Stimulated activated CD4-positive, alpha-beta T cell treated with anti-CD3 and anti-CD28 coated beads, Interleukin-2, amount 100 ng/mL, for 4 hours (primary cell): ENCODE data around the gene EFCAB5.
"Not testable (repeated sequence)": the region's sequence is repeated elsewhere in the genome, so short reads cannot be mapped to it uniquely, and the experiment has no call there.

Experiments used
- DNase-seq: peaks from one replicate; pipeline ENCODE4 v3.0.0-alpha.2; 2020; ENCODE audit warnings: low read depth

EFCAB5 gene

GRCh38 chr17:29935909-29936308, 5.5 kb upstream of the EFCAB5 start:
- DNase-seq: not testable (repeated sequence)

GRCh38 chr17:29936724-29937123, 4.7 kb upstream of the EFCAB5 start:
- DNase-seq: no peak

- no peak for DNase-seq
Observed at GRCh38 chr17:29945281-29945680, 3.8 kb downstream of the EFCAB5 start.

- DNase-seq: no peak
Observed at GRCh38 chr17:29948448-29949215, 7.2 kb downstream of the EFCAB5 start.

- no peak for DNase-seq
Observed at GRCh38 chr17:29949696-29950095, 8.3 kb downstream of the EFCAB5 start.

GRCh38 chr17:29954405-29954804, 13.0 kb downstream of the EFCAB5 start:
- DNase-seq: no peak

GRCh38 chr17:29956225-29956624, 14.8 kb downstream of the EFCAB5 start:
- no peak for DNase-seq

- not testable (repeated sequence) for DNase-seq
Observed at GRCh38 chr17:29957488-29957887, 16.1 kb downstream of the EFCAB5 start.

GRCh38 chr17:29958947-29959657, 17.7 kb downstream of the EFCAB5 start:
- DNase-seq: no peak

- no peak for DNase-seq
Observed at GRCh38 chr17:29959658-29960337, 18.4 kb downstream of the EFCAB5 start.

GRCh38 chr17:29962656-29963055, 21.2 kb downstream of the EFCAB5 start:
- no peak for DNase-seq

GRCh38 chr17:29968271-29968670, 26.8 kb downstream of the EFCAB5 start:
- no peak for DNase-seq

- no peak for DNase-seq
Observed at GRCh38 chr17:29972277-29972676, 30.8 kb downstream of the EFCAB5 start.

- no peak for DNase-seq
Observed at GRCh38 chr17:29973005-29973404, 31.6 kb downstream of the EFCAB5 start.

GRCh38 chr17:29977836-29978235, 36.4 kb downstream of the EFCAB5 start:
- DNase-seq: no peak

- no peak for DNase-seq
Observed at GRCh38 chr17:29980261-29980660, 38.8 kb downstream of the EFCAB5 start.

- no peak for DNase-seq
Observed at GRCh38 chr17:29982991-29983653, 41.7 kb downstream of the EFCAB5 start.

- no peak for DNase-seq
Observed at GRCh38 chr17:29996458-29996857, 55.0 kb downstream of the EFCAB5 start.

- DNase-seq: no peak
Observed at GRCh38 chr17:30000001-30000754, 58.7 kb downstream of the EFCAB5 start.

GRCh38 chr17:30000755-30001257, 59.4 kb downstream of the EFCAB5 start:
- DNase-seq: no peak

- no peak for DNase-seq
Observed at GRCh38 chr17:30002088-30002487, 60.7 kb downstream of the EFCAB5 start.
